GM18861 (cell line): Measurements from ENCODE around the gene GBP2.
"Not testable (repeated sequence)": the region's sequence is repeated elsewhere in the genome, so short reads cannot be mapped to it uniquely, and the experiment has no call there.

ENCODE experiments used
- ATAC-seq: cut with Tn5 transposase; IDR thresholded peaks from one replicate; pipeline ENCODE4 v1.9.1; 2021; ENCODE audit not compliant: unreplicated experiment

Gene GBP2

DNA sequence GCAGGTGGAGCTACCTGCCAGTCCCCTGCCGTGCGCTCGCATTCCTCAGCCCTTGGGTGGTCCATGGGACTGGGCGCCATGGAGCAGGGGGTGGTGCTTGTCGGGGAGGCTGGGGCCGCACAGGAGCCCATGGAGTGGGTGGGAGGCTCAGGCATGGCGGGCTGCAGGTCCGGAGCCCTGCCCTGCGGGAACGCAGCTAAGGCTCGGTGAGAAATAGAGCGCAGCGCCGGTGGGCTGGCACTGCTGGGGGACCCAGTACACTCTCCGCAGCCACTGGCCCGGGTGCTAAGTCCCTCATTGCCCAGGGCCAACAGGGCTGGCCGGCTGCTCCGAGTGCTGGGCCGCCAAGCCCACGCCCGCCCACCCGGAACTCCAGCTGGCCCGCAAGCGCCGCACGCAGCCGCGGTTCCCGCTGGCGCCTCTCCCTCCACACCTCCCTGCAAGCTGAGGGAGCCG lies 2.1 kb upstream of the GBP2 start:
- not testable (repeated sequence) for ATAC-seq

DNA sequence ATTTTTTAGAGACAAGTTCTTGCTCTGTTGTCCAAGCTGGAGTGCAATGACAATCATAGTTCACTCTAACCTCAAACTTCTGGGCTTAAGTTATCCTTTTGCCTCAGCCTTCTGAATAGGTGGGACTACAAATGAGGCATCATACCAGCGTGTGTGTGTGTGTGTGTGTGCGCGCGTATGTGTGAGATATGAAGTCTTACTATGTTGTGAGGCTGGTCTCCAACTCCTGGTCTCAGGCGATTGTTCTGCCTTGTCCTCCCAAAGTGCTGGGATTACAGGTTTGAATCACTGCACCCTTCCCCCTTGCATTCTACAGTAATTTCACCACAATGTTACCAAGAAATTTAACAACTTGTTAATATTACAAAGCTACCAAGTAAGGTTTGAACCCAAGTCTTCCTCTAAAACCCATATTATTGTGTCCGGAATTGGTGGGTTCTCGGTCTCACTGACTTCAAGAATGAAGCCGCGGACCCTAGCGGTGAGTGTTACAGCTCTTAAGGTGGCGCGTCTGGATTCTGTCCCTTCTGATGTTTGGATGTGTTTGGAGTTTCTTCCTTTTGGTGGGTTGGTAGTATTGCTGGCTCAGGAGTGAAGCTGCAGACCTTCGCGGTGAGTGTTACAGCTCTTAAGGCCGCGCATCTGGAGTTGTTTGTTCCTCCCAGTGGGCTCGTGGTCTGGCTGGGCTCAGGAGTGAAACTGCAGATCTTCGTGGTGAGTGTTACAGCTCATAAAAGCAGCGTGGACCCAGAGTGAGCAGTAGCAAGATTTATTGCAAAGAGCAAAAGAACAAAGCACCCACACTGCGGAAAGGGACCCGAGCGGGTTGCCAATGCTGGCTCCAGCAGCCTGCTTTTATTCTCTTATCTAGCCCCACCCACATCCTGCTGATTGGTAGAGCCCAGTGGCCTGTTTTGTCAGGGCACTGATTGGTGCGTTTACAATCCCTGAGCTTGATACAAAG lies 970 bp upstream of the GBP2 start:
- ATAC-seq: not testable (repeated sequence)

DNA sequence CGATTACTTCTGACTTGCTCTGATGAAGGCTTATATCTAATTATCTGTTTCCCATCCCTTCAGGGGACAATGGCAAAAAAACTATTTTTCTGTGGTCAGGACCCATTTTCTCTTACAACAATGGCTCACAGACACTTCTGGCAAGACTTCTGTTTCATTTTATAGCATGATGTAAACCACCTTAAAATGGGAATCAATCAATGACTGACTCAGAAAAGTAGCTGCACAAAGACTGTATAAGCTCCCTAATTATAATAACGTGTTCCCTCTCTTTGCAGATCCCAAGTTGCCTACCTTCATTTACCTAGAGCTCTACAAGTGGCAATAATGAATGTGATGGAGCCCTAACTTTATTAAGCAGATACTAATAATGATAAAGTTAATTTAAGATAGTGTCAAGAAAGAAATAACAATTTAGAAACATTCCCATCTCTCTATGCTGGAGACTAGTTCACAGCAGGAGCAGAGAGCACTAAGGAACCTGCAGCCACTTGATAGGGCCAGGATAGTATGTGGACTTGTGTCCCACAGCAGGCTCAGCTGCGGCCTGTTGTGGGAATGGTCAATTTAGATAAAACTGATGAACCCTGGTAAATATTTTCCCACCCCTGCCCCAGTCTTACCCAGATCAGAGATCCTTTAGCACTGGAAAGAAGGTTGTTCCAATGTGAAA lies 538 bp downstream of the GBP2 start:
- no peak for ATAC-seq

DNA sequence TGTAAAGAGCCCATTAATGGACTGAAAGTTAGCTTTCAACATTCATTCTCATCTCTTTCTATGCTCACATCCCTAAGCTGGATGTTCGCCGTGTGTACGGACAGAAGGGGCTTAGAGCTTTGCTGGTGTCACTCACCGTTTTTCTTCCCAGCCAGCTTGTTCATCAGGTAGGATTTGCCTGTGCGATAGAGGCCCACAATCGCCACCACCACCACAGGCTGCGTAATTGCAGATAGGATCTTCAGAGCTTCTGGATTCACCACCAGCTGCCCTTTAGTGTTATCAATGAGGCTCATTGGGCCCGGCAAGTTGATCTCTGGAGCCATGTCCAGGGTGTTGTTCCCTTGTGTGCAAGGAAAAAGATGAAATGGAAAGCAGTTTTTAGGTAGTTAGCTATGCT lies 4.3 kb downstream of the GBP2 start:
- ATAC-seq: no peak

DNA sequence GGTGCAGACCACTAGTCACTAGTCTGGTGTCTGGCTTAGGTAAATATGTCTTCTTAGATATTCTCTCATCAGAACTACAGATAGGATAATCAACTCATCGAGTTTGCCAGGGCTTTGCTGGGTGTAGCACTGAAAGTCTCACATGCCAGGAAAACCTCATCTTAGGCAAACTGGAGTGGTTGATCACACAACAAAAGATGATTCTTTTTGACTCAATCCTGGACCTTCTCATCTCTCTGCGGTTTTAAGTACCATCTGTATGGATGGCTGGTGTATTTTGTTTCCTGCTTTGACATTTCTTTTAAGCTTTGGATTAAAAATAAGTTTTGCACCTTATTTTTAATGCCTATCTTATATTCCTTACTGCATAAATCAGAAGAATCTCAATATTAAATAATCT lies 11.3 kb downstream of the GBP2 start:
- ATAC-seq: no peak

DNA sequence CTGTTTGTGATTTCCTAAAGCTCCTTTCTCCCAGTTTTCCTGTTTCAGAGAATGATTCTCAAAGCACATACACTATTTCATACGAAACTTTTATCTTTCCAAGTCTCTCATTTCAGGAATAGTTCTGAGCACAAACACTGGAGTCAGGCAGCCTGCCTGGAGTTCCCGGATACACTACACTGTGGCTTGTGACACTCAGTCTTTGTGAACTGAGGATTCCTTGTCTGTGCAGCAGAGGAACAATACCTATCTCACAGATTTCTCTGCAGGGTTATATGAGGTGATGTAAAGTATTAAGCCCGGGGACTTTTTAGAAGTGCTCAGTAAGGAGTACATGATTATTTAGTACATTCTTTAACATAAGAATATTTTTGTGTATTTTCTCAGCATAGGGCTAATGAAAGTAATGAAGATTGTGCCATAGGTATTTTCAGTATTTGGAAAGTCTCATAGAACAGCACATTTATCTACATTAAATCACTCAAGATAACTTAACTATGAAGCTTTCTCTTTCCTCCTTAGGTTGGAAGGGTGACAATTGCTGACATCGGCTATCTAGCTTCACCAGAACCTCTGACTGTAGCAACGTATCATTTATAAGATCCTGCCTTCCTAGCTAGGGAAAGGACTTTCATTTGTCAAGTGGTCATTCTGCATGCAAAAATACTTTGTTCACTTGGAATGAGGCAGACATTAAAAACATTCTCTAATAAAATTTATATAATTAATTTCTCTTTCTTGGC lies 12.9 kb downstream of the GBP2 start:
- ATAC-seq: no peak

DNA sequence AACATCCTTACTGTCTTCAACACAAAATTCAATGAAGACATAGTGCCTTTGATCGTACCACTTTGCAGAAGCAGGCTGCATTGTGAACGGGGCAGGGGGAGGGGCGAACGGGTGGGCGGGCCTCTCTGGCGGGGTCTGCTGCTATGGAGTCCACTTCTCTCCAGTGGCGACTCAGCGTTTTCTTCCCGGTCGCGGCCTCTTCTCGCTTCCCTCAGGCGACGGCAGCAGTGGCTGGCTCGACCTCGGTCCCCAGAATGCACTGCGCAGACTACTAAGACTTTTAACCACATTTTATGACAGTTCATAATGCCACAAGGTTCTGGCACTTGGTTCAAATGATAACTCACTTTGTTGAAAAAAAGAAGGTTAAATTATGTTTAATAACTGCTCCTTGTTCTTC lies 21.2 kb downstream of the GBP2 start:
- no peak for ATAC-seq

DNA sequence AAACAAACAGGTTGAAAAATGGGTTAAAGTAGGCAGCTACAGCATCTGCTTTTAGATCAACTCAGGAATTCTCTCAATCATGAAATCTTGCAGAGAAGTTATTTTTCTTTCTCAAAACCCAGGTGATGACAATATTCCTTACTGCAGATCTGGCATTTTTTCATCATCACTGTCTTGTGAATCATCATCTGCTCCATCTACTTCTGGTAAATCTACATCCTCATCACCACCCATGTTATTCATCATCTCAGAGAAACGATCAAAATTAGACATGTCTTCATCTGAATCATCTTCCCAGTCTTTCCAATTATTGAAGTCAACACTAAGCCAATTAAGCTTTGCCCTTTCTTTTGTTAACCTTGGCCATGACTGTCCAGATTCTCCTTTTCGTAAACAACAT lies 21.8 kb downstream of the GBP2 start:
- ATAC-seq: no peak

DNA sequence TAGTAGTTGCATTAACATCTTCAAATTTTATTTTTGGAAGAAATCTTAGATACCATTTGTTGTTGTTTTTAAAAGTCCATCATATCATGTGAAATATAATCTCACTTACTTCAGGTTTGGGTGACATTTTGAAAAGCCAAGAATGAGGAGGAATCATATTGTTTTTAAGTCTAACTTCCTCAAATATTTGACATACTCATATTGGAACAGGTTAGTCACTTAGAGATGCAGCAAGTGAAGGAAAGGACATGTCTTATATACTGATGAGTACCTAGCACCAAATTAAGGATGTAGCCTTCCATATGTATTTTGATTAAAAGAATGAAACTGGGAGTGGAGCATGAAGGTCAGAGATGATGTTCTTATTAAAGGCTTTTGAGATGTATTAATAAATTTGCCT lies 23.9 kb downstream of the GBP2 start:
- no peak for ATAC-seq

DNA sequence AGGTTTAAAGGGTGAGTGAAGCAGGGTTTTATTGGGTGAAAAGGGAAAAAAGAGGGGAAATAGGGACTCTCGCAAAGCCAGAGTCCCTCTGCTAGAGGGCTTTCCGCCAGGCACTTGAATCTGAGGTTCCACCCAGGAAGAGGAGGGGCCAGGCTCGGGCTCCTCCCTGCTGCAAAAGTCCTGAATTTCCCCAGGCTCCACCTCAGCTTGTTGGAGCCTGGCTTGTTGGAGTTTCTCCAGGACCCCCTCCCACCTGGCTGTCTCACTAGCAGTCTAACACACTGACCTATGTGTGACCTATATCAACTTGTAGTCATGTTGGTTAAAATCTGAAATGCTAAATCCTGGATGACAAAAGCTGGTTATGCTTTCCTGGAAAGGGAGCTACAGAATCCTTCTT lies 25.5 kb downstream of the GBP2 start:
- no peak for ATAC-seq

DNA sequence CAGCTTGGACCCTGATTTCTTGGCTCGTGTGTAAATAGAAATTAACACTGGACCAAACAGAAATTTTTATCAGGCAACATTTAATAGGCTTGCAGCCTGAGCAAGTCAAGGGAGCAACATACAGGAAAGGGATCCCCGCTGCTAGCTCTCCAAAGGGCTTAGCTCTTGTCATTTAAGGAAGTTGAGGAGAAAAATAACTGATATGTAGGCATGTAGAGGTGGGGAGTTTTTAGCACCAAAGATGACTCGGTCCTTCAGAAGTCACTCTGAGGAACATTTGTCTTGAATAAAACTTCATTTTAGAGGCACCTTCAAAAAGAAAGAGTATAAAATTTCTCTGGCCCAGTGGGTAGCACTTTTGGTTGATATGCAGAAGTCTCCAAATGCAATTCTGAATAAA lies 27.1 kb downstream of the GBP2 start:
- no peak for ATAC-seq

DNA sequence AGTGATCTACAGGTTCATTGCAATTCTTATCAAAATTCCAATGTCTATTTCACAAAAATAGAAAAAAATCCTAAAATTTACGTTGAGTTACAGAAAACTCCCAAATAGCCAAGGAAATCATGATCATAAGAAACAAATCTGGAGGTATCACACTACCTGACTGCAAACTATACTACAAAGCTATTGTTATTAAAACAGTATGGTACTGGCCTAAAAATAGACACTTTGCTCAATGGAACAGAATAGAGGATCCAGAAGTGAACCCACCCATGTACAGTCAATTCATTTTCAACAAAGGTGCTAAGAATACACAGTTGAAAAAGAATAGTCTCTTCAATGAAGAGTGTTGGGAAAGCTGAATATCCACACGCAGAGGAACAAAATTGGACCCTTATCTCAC lies 30.2 kb downstream of the GBP2 start:
- no peak for ATAC-seq

DNA sequence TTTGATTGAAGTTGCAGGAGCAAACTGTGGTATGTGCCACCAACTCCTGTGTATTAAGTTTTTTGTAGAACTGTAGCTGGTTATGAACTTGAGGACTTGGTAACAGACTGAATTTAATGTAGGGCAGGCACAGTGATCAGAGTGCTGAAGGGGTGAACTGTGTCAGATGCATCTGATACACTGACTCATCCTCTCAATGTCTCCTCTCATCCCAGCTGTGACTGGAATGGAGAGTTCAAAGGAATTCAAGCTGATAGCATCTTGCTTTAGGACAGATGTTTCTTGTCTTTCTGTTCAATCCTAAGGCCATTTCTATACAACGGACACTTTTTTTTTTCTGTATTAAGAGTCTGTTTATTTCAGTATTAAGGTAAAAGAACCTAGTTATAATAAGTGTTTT lies 36.0 kb downstream of the GBP2 start:
- ATAC-seq: no peak

DNA sequence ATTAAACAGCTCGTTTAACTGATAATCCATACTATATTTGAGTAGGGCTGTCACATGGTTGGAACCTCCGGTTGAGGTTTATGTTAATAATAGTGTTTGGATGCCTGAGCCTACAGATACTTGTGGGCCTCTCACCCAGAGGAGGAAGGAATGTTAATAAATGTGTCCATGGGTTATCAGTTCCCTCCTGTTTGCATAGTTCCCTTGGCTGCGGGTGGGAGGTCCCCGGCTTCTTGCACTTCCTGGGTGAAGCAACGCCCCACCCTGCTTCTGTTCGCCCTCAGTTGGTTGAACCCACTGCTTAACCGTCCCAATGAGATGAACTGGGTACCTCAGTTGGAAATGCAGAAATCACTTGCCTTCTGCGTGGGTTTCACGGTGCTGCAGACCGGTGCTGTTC lies 37.3 kb downstream of the GBP2 start:
- no peak for ATAC-seq

DNA sequence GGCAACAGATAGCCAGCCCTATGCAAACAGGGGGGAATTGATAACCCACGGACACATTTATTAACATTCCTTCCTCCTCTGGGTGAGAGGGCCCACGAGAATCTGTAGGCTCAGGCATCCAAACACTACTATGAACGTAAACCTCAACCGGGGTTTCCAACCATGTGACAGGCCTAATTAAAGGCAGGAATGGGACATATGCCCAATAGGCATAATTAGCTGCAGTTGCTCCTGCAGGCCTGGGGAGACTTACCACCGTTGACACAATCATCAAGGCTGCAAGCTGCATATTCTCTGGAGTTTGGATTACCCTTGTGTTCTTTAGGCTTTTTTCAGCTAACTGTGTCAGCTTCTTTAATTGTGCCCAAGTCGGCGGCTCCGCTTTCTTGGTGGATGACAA lies 38.7 kb downstream of the GBP2 start:
- no peak for ATAC-seq

DNA sequence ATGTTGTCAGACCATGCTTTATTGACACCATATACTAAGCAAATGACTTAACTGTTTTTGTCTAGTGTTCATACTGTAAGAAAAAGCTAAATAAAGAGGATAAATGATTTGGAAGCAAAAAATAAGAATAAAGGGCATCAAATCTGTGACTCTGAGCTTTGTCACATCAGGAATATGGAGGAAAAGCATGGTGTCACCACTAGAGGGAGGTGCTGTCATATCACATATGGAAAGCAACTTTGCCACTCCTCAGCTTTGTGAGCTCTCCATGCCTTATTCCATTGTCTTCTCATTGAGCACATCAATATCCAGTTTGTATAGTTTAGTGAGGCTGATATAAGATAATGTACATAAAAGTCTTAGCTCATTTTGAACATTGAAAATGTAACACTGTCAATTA lies 40.1 kb downstream of the GBP2 start:
- ATAC-seq: no peak

DNA sequence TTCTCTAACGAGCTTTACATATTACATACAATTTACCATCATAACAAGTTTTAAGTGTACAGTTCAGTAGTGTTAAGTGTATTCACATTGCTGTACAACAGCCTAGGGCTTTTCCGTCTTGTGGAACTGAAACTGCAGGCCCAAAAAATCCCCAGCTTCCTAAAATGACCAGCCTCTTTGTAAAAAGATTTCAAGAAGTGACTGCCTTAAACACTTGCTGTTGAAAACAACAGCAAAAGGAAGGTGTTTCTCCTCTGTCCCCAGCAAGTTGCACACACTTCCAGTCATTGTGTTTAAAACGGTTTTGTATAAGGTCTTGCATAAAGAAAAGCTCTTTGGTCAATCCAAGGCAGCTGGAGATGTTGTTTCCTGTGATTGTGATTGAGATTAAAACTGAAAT lies 44.9 kb downstream of the GBP2 start:
- ATAC-seq: no peak

DNA sequence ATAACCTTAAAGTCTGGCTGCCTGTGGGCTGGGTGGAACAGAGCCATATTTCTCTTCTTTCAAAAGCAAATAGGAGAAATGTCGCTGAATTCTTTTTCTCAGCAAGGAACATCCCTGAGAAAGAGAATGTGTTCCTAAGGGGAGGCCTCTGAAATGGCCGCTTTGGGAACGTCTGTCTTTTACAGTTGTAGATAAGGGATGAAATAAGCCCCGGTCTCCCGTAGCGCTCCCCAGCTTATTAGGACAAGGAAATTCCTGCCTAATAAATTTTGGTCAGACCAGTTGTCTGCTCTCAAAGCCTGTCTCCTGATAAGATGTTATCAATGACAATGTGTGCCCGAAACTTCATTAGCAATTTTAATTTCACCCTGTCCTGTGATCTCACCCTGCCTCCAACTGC lies 45.8 kb downstream of the GBP2 start:
- ATAC-seq: not testable (repeated sequence)

DNA sequence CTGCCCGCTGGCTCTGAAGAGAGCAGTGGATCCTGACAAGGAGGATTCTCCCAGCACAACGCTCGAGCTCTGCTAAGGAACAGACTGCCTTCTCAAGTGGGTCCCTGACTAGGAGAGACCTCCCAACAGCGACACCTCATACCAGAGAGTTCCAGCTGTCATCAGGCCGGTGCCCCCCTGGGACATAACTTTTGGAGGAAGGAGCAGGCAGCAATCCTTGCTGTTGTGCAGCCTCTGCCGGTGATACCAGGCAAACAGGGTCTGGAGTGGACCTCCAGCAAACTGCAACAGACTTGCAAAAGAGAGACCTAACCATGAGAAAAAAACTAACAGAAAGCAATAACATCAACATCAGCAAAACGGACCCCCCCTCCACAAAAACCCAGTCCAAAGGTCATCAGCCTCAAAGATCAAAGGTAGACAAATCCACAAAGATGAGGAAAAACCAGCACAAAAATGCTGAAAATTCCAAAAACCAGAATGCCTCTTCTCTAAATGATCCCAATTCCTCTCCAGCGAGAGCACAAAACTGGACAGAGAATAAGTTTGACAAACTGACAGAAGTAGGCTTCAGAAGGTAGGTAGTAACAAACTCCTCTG lies 53.3 kb downstream of the GBP2 start:
- ATAC-seq: not testable (repeated sequence)

DNA sequence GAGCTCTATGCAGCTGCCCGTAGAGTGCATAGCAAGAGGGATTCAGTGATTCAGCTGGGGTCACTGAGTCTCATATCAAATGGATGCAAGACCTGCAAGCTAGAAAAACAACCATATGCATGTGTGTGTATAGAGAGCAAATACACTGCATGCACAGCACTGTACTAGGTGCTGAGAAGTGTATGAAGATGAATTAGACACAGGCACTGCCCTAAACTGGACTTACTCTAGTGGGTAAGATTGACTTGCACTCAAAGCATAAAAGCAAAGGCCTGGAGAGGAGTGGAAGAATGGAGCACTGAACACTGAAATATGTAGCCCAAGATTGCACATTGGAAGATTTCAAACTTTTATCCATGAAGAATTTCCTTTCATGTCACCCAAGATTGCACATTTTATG lies 55.4 kb downstream of the GBP2 start:
- ATAC-seq: no peak

DNA sequence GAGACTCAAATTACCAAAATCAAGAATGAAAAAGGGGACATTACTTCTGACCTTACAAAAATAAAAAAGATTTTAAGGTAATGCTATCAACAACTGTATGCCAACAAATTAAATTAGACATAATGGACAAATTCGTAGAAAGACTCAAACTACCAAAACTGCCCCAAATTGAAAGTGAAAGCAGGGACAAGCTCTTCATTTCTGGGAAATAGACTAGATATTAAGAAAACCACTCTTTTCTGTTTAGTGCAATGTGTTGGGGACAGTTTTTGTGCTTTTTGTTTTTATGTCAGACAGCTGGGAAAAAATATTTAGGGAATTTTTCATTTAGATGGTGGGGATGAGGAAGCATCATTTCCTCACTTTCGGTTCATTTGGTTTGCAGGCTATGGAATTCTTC lies 56.0 kb downstream of the GBP2 start:
- ATAC-seq: no peak
